GM12878 (cell line): ENCODE measurements around the gene REPIN1. TPM values are rescaled to one million over a fixed set of nuclear protein-coding genes. Genes with fewer than 3 reads are reported as not detected.

Source experiments
- ATAC-seq: fragments of 200-7000 bp; cut with Tn5 transposase; 3 replicates; pipeline ENCODE4 v1.9.1; 2020; ENCODE audit warnings: mild to moderate bottlenecking, moderate library complexity
- BruUV-seq: library from RNA; stranded (reverse); fragments of 400-500 nt; replicated peaks from 2 replicates; lab custom pipeline; 2021; lab: Mats Ljungman, UMichigan
- CTCF ChIA-PET: fragments of 300-600 bp; sonication (Branson Sonifier 250); formaldehyde crosslinking; extraction: SDS; loops from one replicate; lab custom pipeline; 2021; ENCODE audit warnings: inconsistent platforms; lab: Yijun Ruan, JAX
- POLR2A ChIA-PET: fragments of 350-600 bp; formaldehyde crosslinking; extraction: SDS; loops from one replicate; lab custom pipeline; 2021; ENCODE audit warnings: inconsistent platforms; lab: Charles Lee
- RAD21 ChIA-PET: fragments of 300-600 bp; sonication (Branson Sonifier 250); formaldehyde crosslinking; loops from one replicate; lab custom pipeline; 2023; ENCODE audit warnings: antibody characterized with exemption; ENCODE audit not compliant: unreplicated experiment; lab: Charles Lee
- SMC1A ChIA-PET: fragments of 300-600 bp; sonication (Branson Sonifier 250); formaldehyde crosslinking; loops from one replicate; lab custom pipeline; 2023; ENCODE audit not compliant: unreplicated experiment, uncharacterized antibody; lab: Charles Lee
- DNase-seq: peaks from one replicate; pipeline ENCODE4 v3.0.0-alpha.2; 2011; ENCODE audit warnings: low read depth, low spot score
- FAIRE-seq: peaks from 3 replicates; lab custom pipeline; 2011; peaks lifted over from hg19 to GRCh38; lab: Jason Lieb, UNC
- H2AFZ ChIP-seq: 2 replicates; pipeline ENCODE4 v1.6.0; 2011; ENCODE audit warnings: low read depth, low read length, control low read depth; ENCODE audit not compliant: control insufficient read depth
- H3K27ac ChIP-seq: 2 replicates; pipeline ENCODE4 v1.5.1; 2011; ENCODE audit warnings: control low read depth; ENCODE audit not compliant: control insufficient read depth, insufficient read depth
- H3K27me3 ChIP-seq, 2 experiments: replicated peaks in 1 of 2; 2 replicates each; pipeline versions ENCODE4 v1.6.0 to v1.6.1; 2011; ENCODE audit warnings: low read length in 1 of 2; ENCODE audit not compliant: control insufficient read depth in 2 of 2, insufficient read depth in 2 of 2
- H3K36me3 ChIP-seq, 2 experiments: 2 replicates each; pipeline ENCODE4 v1.5.1; 2011; ENCODE audit warnings: low read length in 1 of 2; ENCODE audit not compliant: control insufficient read depth in 2 of 2, insufficient read depth in 2 of 2
- H3K4me1 ChIP-seq: 2 replicates; pipeline ENCODE4 v1.6.1; 2011; ENCODE audit warnings: mild to moderate bottlenecking, low read length, moderate library complexity, mixed read lengths; ENCODE audit not compliant: control insufficient read depth, insufficient read depth
- H3K4me2 ChIP-seq: 2 replicates; pipeline ENCODE4 v1.6.0; 2011; ENCODE audit warnings: control low read depth; ENCODE audit not compliant: control insufficient read depth, insufficient read depth
- H3K4me3 ChIP-seq: fragments of 200-600 bp; sonication (generic); 2 replicates; pipeline ENCODE4 v1.5.1; 2016
- H3K79me2 ChIP-seq: 2 replicates; pipeline ENCODE4 v1.6.0; 2011; ENCODE audit warnings: low read length; ENCODE audit not compliant: control insufficient read depth, insufficient read depth
- H3K9ac ChIP-seq: 2 replicates; pipeline ENCODE4 v1.8.0; 2011; ENCODE audit warnings: low read length, control low read depth, mixed read lengths; ENCODE audit not compliant: control insufficient read depth, insufficient read depth
- H3K9me3 ChIP-seq: replicated peaks from 3 replicates; pipeline ENCODE4 v1.5.1; 2011; ENCODE audit warnings: mild to moderate bottlenecking, low read length; ENCODE audit not compliant: control insufficient read depth, insufficient read depth
- H4K20me1 ChIP-seq: 2 replicates; pipeline ENCODE4 v1.6.0; 2011; ENCODE audit not compliant: control insufficient read depth, insufficient read depth
- BMI1 ChIP-seq: fragments of 450-650 bp; IDR thresholded peaks from 2 replicates; pipeline ENCODE4 v1.6.1; 2016; ENCODE audit warnings: mild to moderate bottlenecking, moderate library complexity, borderline replicate concordance
- CHD2 ChIP-seq: IDR thresholded peaks from 2 replicates; pipeline ENCODE4 v1.6.1; 2011; ENCODE audit warnings: low read depth, low read length, improper control_type of control experiment, borderline replicate concordance
- CREM ChIP-seq: IDR thresholded peaks from 2 replicates; pipeline ENCODE4 v1.6.1; 2014; ENCODE audit warnings: antibody characterized with exemption, low read depth
- IRF3 ChIP-seq: fragments of 450-650 bp; IDR thresholded peaks from 2 replicates; pipeline ENCODE4 v1.6.1; 2014; ENCODE audit warnings: mild to moderate bottlenecking
- KDM1A ChIP-seq: fragments of 200-600 bp; sonication (generic); IDR thresholded peaks from 2 replicates; pipeline ENCODE4 v1.6.1; 2016; ENCODE audit warnings: borderline replicate concordance
- SUZ12 ChIP-seq: fragments of 200-600 bp; sonication (generic); IDR thresholded peaks from one replicate; pipeline ENCODE4 v1.6.1; 2018; ENCODE audit warnings: antibody characterized with exemption, mild to moderate bottlenecking; ENCODE audit not compliant: unreplicated experiment
- TCF12 ChIP-seq: IDR thresholded peaks from 2 replicates; pipeline ENCODE4 v1.6.1; 2011; ENCODE audit warnings: low read depth, mild to moderate bottlenecking, low read length
- ZNF207 ChIP-seq: fragments of 450-650 bp; IDR thresholded peaks from 2 replicates; pipeline ENCODE4 v1.6.1; 2014; ENCODE audit warnings: antibody characterized with exemption, mild to moderate bottlenecking, borderline replicate concordance
- WGBS: methylation state at CpG from one replicate; pipeline ENCODE4 v1.1.6; 2016; ENCODE audit warnings: low lambda C conversion rate; ENCODE audit not compliant: insufficient replicate concordance, insufficient coverage; ENCODE audit errors: missing lambda C conversion rate; 5-methylcytosine and 5-hydroxymethylcytosine counted together
- in situ Hi-C: fragments of 300-500 bp; cut with MboI; formaldehyde crosslinking; loops from 9 replicates; pipeline ENCODE4 v1.14.3; 2018; ENCODE audit warnings: mixed read lengths
- intact Hi-C: fragments of 100-400 bp; cut with micrococcal nuclease; formaldehyde crosslinking; loops from one replicate; pipeline ENCODE4 v1.14.2; 2022; ENCODE audit not compliant: unreplicated experiment
- polyA plus RNA-seq, 11 experiments: library from polyadenylated mRNA; depleted of rRNA in 4 of 11; unstranded in 6 of 11; stranded (reverse) in 5 of 11; fragments of >200 nt; fragmentation: Nextera tagmentation in 4 of 11; fragmentation: Illumina TruSeq in 1 of 11; extraction: Ambion mirVana in 4 of 11; extraction: Trizol in 1 of 11; gene quantifications; 1 replicate in 1 of 11; 2 replicates in 10 of 11; pipeline versions ENCODE4 v1.2.1 to v1.2.3, GENCODE V29; 2011 to 2016; ENCODE audit warnings: inconsistent platforms in 2 of 11, missing spikeins in 2 of 11, low read depth in 1 of 11
- total RNA-seq, 4 experiments: library from RNA; depleted of rRNA in 3 of 4; stranded (reverse); fragments of >200 nt in 3 of 4; fragmentation: Illumina TruSeq in 1 of 4; extraction: Trizol in 1 of 4; gene quantifications; 2 replicates each; pipeline versions ENCODE4 v1.2.1 to v1.2.3, GENCODE V29; 2013 to 2021
- TF ChIP-seq, protein P1 (sequence below): fragments of 450-650 bp; IDR thresholded peaks from 2 replicates; pipeline ENCODE4 v1.6.1; 2017; ENCODE audit warnings: mild to moderate bottlenecking, moderate library complexity
- TF ChIP-seq, protein P2 (sequence below): fragments of 450-650 bp; IDR thresholded peaks from 2 replicates; pipeline ENCODE4 v1.6.1; 2018; ENCODE audit warnings: borderline replicate concordance, mild to moderate bottlenecking; ENCODE audit not compliant: partially characterized antibody
- TF ChIP-seq, protein P3 (sequence below): fragments of 450-650 bp; IDR thresholded peaks from 2 replicates; pipeline ENCODE4 v1.6.1; 2017; ENCODE audit warnings: borderline replicate concordance

Gene REPIN1
- total and polyA plus RNA-seq, 10 of the 15 experiments (the other 5 are each of a cell fraction or from before 2014, with no cell fraction given), result 5.1 to 172 (median 76.9) TPM

GRCh38 chr7:150383710-150384397, 15.2 kb downstream of the REPIN1 start:
- SMC1A ChIA-PET, result interaction anchor here (2.6 to 4.7 kb wide), 2 partner anchors 18 to 23 kb away, joined by 12 to 37 read pairs; a partner anchor contains a TSS
- ATAC-seq (no peak), FAIRE-seq (no peak), DNase-seq (no peak)
- Histone ChIP-seq H3K9ac (peak overlapping the region; percentile 45; the same call in 1 of the 2 replicates), H3K27me3 (no peaks in the 10 kb centered on the region), H3K4me3 (no peak overlapping the region), H3K4me2 (peak overlapping the region; percentile 73), H3K9me3 (no peaks in the 10 kb centered on the region), H4K20me1 (no peaks in the 10 kb centered on the region; the same call in 1 of the 2 replicates), H2AFZ (no peak overlapping the region), H3K4me1 (peaks cover 47% of the 10 kb centered on the region), H3K79me2 (peaks cover 53% of the 10 kb centered on the region), H3K36me3 (peaks cover 3 to 4% of the 10 kb centered on the region in 2 experiments; a peak in 3 of 4 replicates), H3K27ac (peak overlapping the region; percentile 66)
- intact Hi-C loops (no loop called here), in situ Hi-C loops (no loop called here)
- RAD21 ChIA-PET, result interaction anchor here (1.4 kb wide), 1 partner anchor 22 kb away, joined by 3 read pairs; a partner anchor contains a TSS
- BruUV-seq, result no TSS peak
- CTCF ChIA-PET, result interaction anchor here (1.0 to 1.8 kb wide), 3 partner anchors 18 to 28 kb away, joined by 3 to 7 read pairs (median 7); a partner anchor contains a TSS
- WGBS, result 94% methylated on average over 22 of the region's 22 CpGs
- POLR2A ChIA-PET, result interaction anchor here (1.0 to 2.1 kb wide), 5 partner anchors 13 to 284 kb away, joined by 3 to 10 read pairs (median 4); a partner anchor contains a TSS
- TF ChIP-seq, protein P1, sequence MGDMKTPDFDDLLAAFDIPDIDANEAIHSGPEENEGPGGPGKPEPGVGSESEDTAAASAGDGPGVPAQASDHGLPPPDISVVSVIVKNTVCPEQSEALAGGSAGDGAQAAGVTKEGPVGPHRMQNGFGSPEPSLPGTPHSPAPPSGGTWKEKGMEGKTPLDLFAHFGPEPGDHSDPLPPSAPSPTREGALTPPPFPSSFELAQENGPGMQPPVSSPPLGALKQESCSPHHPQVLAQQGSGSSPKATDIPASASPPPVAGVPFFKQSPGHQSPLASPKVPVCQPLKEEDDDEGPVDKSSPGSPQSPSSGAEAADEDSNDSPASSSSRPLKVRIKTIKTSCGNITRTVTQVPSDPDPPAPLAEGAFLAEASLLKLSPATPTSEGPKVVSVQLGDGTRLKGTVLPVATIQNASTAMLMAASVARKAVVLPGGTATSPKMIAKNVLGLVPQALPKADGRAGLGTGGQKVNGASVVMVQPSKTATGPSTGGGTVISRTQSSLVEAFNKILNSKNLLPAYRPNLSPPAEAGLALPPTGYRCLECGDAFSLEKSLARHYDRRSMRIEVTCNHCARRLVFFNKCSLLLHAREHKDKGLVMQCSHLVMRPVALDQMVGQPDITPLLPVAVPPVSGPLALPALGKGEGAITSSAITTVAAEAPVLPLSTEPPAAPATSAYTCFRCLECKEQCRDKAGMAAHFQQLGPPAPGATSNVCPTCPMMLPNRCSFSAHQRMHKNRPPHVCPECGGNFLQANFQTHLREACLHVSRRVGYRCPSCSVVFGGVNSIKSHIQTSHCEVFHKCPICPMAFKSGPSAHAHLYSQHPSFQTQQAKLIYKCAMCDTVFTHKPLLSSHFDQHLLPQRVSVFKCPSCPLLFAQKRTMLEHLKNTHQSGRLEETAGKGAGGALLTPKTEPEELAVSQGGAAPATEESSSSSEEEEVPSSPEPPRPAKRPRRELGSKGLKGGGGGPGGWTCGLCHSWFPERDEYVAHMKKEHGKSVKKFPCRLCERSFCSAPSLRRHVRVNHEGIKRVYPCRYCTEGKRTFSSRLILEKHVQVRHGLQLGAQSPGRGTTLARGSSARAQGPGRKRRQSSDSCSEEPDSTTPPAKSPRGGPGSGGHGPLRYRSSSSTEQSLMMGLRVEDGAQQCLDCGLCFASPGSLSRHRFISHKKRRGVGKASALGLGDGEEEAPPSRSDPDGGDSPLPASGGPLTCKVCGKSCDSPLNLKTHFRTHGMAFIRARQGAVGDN, result peak; percentile 38; the same call in 1 of the 2 replicates
- TF ChIP-seq TCF12 (peak; percentile 36; the same call in 1 of the 2 replicates), CREM (no peak), KDM1A (no peak), BMI1 (no peak), SUZ12 (no peak), ZNF207 (no peak), IRF3 (no peak), CHD2 (0 out of 2 replicates have a peak, but pooled peaks have one; percentile 27)
- TF ChIP-seq, protein P2, sequence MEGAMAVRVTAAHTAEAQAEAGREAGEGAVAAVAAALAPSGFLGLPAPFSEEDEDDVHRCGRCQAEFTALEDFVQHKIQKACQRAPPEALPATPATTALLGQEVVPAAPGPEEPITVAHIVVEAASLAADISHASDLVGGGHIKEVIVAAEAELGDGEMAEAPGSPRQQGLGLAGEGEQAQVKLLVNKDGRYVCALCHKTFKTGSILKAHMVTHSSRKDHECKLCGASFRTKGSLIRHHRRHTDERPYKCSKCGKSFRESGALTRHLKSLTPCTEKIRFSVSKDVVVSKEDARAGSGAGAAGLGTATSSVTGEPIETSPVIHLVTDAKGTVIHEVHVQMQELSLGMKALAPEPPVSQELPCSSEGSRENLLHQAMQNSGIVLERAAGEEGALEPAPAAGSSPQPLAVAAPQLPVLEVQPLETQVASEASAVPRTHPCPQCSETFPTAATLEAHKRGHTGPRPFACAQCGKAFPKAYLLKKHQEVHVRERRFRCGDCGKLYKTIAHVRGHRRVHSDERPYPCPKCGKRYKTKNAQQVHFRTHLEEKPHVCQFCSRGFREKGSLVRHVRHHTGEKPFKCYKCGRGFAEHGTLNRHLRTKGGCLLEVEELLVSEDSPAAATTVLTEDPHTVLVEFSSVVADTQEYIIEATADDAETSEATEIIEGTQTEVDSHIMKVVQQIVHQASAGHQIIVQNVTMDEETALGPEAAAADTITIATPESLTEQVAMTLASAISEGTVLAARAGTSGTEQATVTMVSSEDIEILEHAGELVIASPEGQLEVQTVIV, result no peak
- TF ChIP-seq, protein P3, sequence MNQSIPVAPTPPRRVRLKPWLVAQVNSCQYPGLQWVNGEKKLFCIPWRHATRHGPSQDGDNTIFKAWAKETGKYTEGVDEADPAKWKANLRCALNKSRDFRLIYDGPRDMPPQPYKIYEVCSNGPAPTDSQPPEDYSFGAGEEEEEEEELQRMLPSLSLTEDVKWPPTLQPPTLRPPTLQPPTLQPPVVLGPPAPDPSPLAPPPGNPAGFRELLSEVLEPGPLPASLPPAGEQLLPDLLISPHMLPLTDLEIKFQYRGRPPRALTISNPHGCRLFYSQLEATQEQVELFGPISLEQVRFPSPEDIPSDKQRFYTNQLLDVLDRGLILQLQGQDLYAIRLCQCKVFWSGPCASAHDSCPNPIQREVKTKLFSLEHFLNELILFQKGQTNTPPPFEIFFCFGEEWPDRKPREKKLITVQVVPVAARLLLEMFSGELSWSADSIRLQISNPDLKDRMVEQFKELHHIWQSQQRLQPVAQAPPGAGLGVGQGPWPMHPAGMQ, result no peak
